ENCODE data around the gene MRPS6.

DNA sequence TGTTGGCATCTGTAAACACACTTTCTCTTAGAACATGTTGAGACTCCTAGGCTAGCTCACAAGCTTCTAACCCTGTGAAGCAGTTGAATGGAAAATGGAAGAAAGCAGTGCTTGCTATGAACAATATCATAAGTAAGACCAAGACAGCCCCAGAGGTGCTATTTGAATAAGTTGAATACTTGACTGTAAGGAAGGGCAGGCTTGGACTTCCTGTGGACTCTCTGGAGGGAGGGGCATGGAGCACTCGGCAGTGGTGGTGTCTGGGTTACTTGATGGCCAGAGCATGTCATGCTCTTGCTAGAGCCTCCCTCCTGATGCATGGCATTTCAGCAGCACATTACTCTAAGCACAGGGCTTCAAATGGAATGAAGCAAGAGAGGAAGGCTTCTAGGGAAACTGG is 60.0 kb downstream of the MRPS6 start:
- TF ChIP-seq, protein P1, sequence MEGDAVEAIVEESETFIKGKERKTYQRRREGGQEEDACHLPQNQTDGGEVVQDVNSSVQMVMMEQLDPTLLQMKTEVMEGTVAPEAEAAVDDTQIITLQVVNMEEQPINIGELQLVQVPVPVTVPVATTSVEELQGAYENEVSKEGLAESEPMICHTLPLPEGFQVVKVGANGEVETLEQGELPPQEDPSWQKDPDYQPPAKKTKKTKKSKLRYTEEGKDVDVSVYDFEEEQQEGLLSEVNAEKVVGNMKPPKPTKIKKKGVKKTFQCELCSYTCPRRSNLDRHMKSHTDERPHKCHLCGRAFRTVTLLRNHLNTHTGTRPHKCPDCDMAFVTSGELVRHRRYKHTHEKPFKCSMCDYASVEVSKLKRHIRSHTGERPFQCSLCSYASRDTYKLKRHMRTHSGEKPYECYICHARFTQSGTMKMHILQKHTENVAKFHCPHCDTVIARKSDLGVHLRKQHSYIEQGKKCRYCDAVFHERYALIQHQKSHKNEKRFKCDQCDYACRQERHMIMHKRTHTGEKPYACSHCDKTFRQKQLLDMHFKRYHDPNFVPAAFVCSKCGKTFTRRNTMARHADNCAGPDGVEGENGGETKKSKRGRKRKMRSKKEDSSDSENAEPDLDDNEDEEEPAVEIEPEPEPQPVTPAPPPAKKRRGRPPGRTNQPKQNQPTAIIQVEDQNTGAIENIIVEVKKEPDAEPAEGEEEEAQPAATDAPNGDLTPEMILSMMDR (IDR thresholded peaks at IDR 0.05) = no peak
- no peak for TF ChIP-seq POLR2AphosphoS5 (IDR thresholded peaks at IDR 0.05)
